RKO (cell line): Measurements from ENCODE around the gene CLTC.
A peak's percentile ranks its signal among the peaks of the same experiment; 100 is the strongest.

Source experiments
- DNase-seq: peaks from one replicate; pipeline ENCODE4 v3.0.0-alpha.2; 2016; ENCODE audit warnings: low spot score

The CLTC gene

DNA sequence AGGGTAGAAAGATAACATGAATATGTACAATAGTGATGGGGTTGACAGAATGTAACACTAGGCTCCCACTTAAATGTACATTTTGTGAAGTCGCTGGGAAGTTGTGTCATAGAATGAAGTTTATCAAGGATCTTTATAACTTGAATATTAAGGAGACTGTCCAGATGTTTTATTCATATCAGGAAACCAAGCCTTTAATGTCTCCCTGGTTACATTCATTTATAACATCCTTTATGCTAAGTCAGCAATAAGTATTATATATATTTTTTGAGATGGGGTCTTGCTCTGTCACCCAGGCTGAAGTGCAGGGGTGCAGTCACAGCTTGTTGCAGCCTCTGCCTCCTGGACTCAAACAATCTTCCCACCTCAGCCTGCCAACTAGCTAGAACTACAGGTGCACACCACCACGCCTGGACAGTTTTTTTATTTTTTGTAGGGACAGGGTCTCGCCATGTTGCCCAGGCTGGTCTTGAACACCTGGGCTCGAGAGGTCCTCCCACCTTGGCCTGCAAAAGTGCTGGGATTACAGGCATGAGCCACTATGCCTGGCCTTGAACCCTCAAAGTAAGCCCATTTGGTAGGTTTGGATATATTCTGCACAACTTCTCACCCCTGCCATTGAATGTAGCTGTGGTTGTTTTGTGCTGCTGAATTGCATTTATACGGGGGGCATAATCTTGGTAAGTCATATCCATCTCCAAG is 14.1 kb downstream of the CLTC start:
- DNase-seq: no peak

- DNase-seq: no peak
Observed at GRCh38 chr17:59634632-59635541, 15.2 kb downstream of the CLTC start.

GRCh38 chr17:59637611-59638310 is 18.1 kb downstream of the CLTC start:
- no peak for DNase-seq

GRCh38 chr17:59638553-59638952 is 18.9 kb downstream of the CLTC start:
- DNase-seq: no peak

- no peak for DNase-seq
Observed at GRCh38 chr17:59641799-59642484, 22.2 kb downstream of the CLTC start.

- DNase-seq: no peak
Observed at GRCh38 chr17:59642565-59642964, 22.9 kb downstream of the CLTC start.

GRCh38 chr17:59643159-59644140 is 23.8 kb downstream of the CLTC start:
- peak; percentile 45 for DNase-seq

GRCh38 chr17:59647288-59647687 is 27.6 kb downstream of the CLTC start:
- no peak for DNase-seq

DNA sequence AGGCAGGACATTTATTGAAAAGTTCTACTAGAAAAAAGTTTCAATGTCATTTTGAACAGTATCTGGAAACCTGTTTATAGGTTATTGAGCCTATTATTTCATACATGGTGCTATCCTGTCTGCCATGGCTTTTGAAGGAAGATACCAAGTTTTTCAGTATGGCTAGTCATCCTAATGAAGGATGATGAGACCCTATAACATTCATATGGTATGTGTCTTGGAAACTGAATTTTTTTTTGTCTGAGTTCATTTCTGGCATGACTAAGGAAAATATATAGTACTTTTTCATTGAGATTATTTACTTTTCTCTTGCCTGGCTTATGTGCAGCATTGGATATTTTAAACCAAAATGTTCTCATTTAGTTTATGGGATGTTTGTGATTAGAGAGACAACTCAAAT is 30.2 kb downstream of the CLTC start:
- DNase-seq: peak; percentile 19

GRCh38 chr17:59650642-59651041 is 30.9 kb downstream of the CLTC start:
- DNase-seq: no peak

DNA sequence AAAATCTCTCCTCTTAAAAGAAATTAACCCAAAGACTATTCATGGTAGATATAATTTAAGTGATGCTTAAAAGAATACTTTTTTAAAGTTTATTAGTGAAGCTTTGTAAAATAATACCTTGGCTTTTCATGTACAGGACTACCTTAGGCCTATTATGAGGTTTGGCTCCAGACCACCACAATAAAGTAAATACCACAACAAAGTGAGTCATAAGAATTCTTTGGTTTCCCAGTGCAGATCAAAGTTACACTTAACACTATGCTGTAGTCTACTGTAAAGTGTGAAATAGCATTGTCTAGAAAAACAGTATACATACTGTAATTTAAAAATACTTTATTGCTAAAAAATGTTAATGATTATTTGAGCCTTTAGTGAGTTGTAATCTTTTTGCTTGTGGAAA is 31.7 kb downstream of the CLTC start:
- no peak for DNase-seq

- peak; percentile 11 for DNase-seq
Observed at GRCh38 chr17:59652119-59652518, 32.4 kb downstream of the CLTC start.

DNA sequence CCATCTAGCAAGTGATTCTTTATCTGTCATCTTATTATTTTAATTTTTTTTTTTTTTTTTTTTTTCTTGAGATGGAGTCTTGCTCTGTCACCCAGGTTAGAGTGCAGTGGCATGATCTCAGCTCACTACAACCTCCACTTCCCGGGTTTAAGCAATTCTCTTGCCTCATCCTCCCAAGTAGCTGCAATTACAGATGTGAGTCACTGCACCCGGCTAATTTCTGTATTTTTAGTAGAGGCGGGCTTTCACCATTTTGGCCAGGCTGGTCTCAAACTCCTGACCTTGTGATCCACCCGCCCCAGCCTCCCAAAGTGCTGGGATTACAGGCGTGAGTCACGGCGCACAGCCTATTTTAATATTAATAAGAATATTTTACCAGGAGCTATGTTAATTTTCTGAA is 36.9 kb downstream of the CLTC start:
- peak; percentile 22 for DNase-seq

DNA sequence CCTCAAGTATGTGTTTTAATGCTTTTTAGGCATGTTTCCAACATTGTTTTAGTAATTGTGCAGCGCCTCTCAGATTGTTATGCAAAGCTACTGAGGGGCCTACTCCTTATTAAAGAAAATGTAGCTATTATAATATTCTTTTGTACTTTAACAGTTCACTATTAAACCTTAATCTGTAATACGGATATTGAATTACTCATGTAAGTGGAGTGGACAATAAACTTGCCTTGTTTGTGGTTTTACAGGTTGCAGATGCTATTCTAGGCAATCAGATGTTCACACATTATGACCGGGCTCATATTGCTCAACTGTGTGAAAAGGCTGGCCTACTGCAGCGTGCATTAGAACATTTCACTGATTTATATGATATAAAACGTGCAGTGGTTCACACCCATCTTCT is 46.5 kb downstream of the CLTC start:
- no peak for DNase-seq

GRCh38 chr17:59668816-59669215 is 49.1 kb downstream of the CLTC start:
- peak; percentile 80 for DNase-seq

GRCh38 chr17:59669411-59669810 is 49.7 kb downstream of the CLTC start:
- DNase-seq: no peak

- no peak for DNase-seq
Observed at GRCh38 chr17:59669944-59670343, 50.2 kb downstream of the CLTC start.

DNA sequence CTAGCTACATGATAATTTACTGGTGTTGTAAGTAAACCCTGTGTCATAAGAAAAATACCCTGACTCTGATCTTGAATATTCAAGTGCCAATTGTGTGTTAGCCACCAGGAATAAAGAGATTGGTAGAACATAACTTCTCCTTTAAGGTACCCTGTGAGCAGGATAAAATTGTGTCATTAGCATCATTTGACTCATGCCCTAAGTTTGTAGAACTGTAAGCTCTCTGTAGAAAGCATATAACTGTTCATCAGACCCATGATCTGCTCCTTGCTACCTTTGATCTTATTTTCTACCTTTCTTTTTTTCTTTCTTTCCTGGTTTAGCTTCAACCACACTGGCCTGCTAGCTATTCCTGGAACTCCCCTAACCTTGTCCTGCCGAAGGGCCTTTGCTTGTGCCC is 51.7 kb downstream of the CLTC start:
- DNase-seq: no peak

DNA sequence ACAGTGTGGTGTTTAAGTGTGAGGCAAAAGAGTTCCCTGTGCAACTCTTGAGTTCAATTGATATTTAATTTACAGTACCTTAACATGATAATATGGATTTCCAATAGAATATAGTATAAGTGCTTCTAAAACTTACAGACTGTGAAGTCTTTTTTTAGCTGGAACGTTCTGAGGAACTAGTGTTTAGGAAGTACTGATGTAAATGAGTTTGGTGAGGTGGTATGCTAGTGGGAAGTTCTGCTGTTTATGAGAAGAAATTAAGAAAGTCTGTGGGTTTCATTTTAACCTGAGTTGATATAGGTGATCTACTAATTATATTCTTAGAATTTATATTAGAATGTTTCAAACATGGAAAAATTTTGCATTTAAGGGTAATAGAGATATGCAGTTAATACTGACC is 55.5 kb downstream of the CLTC start:
- DNase-seq: no peak

- DNase-seq: no peak
Observed at GRCh38 chr17:59676716-59677115, 57.0 kb downstream of the CLTC start.

DNA sequence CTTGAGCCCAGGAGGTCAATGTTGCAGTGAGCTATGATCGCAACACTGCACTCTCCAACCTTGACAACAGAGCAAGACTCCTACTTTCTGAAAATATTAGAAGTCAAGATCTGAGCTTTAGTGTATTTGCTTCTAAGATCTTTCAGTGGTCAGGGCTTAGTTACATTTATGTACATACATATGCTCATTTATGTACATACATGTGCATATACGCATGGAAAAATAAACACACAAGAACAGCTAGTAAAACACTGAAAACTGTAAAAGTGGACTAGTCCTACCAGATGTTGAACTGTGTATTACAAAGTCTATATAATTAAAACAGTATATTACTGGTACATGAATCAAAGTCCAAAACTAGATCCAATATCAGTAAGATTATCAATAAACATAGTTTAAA is 59.2 kb downstream of the CLTC start:
- no peak for DNase-seq
